ENCODE results near the gene AMER1.

DNA sequence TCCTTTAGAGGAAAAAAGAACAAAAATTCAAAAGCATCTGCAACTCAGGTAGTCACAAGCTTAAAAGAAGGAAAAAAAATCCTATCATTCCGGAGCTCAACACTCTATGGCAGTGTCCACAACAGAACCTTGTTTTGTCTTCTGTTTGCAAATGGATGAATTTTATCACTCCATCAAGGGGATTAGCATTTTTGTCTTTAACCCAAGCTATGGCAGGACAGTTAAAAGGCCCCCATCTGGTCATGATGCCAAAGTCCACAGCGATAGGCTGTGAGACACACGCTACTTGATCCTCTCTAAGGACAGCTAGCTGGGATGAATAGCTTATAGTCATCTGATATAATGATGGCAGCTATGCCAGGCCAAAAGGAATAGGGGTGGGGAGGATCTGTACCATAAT lies 16.6 kb downstream of the AMER1 start:
- TF ChIP-seq, protein P1, sequence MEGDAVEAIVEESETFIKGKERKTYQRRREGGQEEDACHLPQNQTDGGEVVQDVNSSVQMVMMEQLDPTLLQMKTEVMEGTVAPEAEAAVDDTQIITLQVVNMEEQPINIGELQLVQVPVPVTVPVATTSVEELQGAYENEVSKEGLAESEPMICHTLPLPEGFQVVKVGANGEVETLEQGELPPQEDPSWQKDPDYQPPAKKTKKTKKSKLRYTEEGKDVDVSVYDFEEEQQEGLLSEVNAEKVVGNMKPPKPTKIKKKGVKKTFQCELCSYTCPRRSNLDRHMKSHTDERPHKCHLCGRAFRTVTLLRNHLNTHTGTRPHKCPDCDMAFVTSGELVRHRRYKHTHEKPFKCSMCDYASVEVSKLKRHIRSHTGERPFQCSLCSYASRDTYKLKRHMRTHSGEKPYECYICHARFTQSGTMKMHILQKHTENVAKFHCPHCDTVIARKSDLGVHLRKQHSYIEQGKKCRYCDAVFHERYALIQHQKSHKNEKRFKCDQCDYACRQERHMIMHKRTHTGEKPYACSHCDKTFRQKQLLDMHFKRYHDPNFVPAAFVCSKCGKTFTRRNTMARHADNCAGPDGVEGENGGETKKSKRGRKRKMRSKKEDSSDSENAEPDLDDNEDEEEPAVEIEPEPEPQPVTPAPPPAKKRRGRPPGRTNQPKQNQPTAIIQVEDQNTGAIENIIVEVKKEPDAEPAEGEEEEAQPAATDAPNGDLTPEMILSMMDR (conservative IDR thresholded peaks at IDR 0.05): no peak
- no peak for TF ChIP-seq EZH2 (IDR thresholded peaks at IDR 0.05; ENCODE audit: low read depth)

Data from PC-9 (cell line).